GM12878 (cell line): ENCODE measurements around the gene RPS26. TPM values are rescaled to one million over a fixed set of nuclear protein-coding genes. Genes with fewer than 3 reads are reported as not detected.

Source experiments
- CBX5 ChIP-seq: sonication (generic); IDR thresholded peaks from 2 replicates; pipeline ENCODE4 v1.6.1; 2016; ENCODE audit warnings: low read depth, moderate library complexity, mild to moderate bottlenecking, inconsistent platforms
- CEBPB ChIP-seq, 2 experiments: fragments of 150-350 bp in 1 of 2; IDR thresholded peaks; 2 replicates each; pipeline ENCODE4 v1.6.1; 2012 to 2014; ENCODE audit warnings: low read depth in 2 of 2, low read length in 2 of 2, borderline replicate concordance in 1 of 2, inconsistent platforms in 1 of 2
- CREM ChIP-seq: IDR thresholded peaks from 2 replicates; pipeline ENCODE4 v1.6.1; 2014; ENCODE audit warnings: antibody characterized with exemption, low read depth
- EED ChIP-seq: sonication (generic); IDR thresholded peaks from 2 replicates; pipeline ENCODE4 v1.6.1; 2016; ENCODE audit warnings: antibody characterized with exemption, low read depth
- ETV6 ChIP-seq, 2 experiments: fragments of 450-650 bp in 1 of 2; IDR thresholded peaks in 1 of 2; conservative IDR thresholded peaks in 1 of 2; 2 replicates each; pipeline ENCODE4 v1.6.1; 2014; ENCODE audit warnings: antibody characterized with exemption in 1 of 2, borderline replicate concordance in 1 of 2, low read depth in 1 of 2, mild to moderate bottlenecking in 1 of 2, moderate library complexity in 1 of 2
- FOS ChIP-seq: IDR thresholded peaks from 3 replicates; pipeline ENCODE4 v1.6.1; 2011; ENCODE audit warnings: borderline replicate concordance; ENCODE audit not compliant: insufficient read length; ENCODE audit errors: extremely low read depth
- FOXK2 ChIP-seq: fragments of 450-650 bp; IDR thresholded peaks from 2 replicates; pipeline ENCODE4 v1.6.1; 2017; ENCODE audit warnings: mild to moderate bottlenecking, moderate library complexity
- IKZF1 ChIP-seq: fragments of 450-650 bp; conservative IDR thresholded peaks from 2 replicates; pipeline ENCODE4 v1.6.1; 2017; ENCODE audit warnings: antibody characterized with exemption, mild to moderate bottlenecking
- JUNB ChIP-seq: IDR thresholded peaks from 2 replicates; pipeline ENCODE4 v1.6.1; 2016; ENCODE audit warnings: antibody characterized with exemption, mild to moderate bottlenecking
- MTA3 ChIP-seq: IDR thresholded peaks from 2 replicates; pipeline ENCODE4 v1.6.1; 2012; ENCODE audit warnings: low read length, inconsistent platforms, borderline replicate concordance
- NRF1 ChIP-seq: conservative IDR thresholded peaks from 2 replicates; pipeline ENCODE4 v1.6.1; 2011; ENCODE audit warnings: mild to moderate bottlenecking, low read depth, low read length, improper control_type of control experiment
- POU2F2 ChIP-seq: IDR thresholded peaks from 3 replicates; pipeline ENCODE4 v1.6.1; 2011; ENCODE audit warnings: low read depth, mild to moderate bottlenecking, low read length, borderline replicate concordance
- RB1 ChIP-seq: fragments of 450-650 bp; formaldehyde crosslinking; IDR thresholded peaks from 2 replicates; pipeline ENCODE4 v1.6.1; 2017; ENCODE audit warnings: mild to moderate bottlenecking, borderline replicate concordance
- RCOR1 ChIP-seq: conservative IDR thresholded peaks from 2 replicates; pipeline ENCODE4 v1.6.1; 2012; ENCODE audit warnings: low read depth, low read length, improper control_type of control experiment
- SMAD1 ChIP-seq: fragments of 450-650 bp; IDR thresholded peaks from 2 replicates; pipeline ENCODE4 v1.6.1; 2018; ENCODE audit warnings: mild to moderate bottlenecking, low read depth; ENCODE audit not compliant: partially characterized antibody
- SREBF2 ChIP-seq: IDR thresholded peaks from 2 replicates; pipeline ENCODE4 v1.6.1; 2012; ENCODE audit warnings: mild to moderate bottlenecking, low read length
- SRF ChIP-seq, 2 experiments: IDR thresholded peaks; 2 replicates each; pipeline ENCODE4 v1.6.1; 2011; ENCODE audit warnings: low read depth in 2 of 2, low read length in 2 of 2, mild to moderate bottlenecking in 1 of 2, moderate library complexity in 1 of 2
- SUPT20H ChIP-seq: IDR thresholded peaks from 2 replicates; pipeline ENCODE4 v1.6.1; 2011; ENCODE audit warnings: low read depth, mild to moderate bottlenecking, low read length, moderate library complexity, borderline replicate concordance; ENCODE audit not compliant: control insufficient read depth
- TAF1 ChIP-seq: IDR thresholded peaks from 2 replicates; pipeline ENCODE4 v1.6.1; 2011; ENCODE audit warnings: mild to moderate bottlenecking, low read depth, low read length, borderline replicate concordance
- YY1 ChIP-seq: IDR thresholded peaks from 2 replicates; pipeline ENCODE4 v1.6.1; 2011; ENCODE audit warnings: low read depth, mild to moderate bottlenecking, low read length
- ZNF207 ChIP-seq: fragments of 450-650 bp; IDR thresholded peaks from 2 replicates; pipeline ENCODE4 v1.6.1; 2014; ENCODE audit warnings: antibody characterized with exemption, mild to moderate bottlenecking, borderline replicate concordance
- polyA plus RNA-seq, 11 experiments: library from polyadenylated mRNA; depleted of rRNA in 4 of 11; unstranded in 6 of 11; stranded (reverse) in 5 of 11; fragments of >200 nt; fragmentation: Nextera tagmentation in 4 of 11; fragmentation: Illumina TruSeq in 1 of 11; extraction: Ambion mirVana in 4 of 11; extraction: Trizol in 1 of 11; gene quantifications; 1 replicate in 1 of 11; 2 replicates in 10 of 11; pipeline versions ENCODE4 v1.2.1 to v1.2.3, GENCODE V29; 2011 to 2016; ENCODE audit warnings: inconsistent platforms in 2 of 11, missing spikeins in 2 of 11, low read depth in 1 of 11
- total RNA-seq, 4 experiments: library from RNA; depleted of rRNA in 3 of 4; stranded (reverse); fragments of >200 nt in 3 of 4; fragmentation: Illumina TruSeq in 1 of 4; extraction: Trizol in 1 of 4; gene quantifications; 2 replicates each; pipeline versions ENCODE4 v1.2.1 to v1.2.3, GENCODE V29; 2013 to 2021
- TF ChIP-seq, protein P1 (sequence below): fragments of 450-650 bp; IDR thresholded peaks from 2 replicates; pipeline ENCODE4 v1.6.1; 2017; ENCODE audit warnings: borderline replicate concordance
- TF ChIP-seq, protein P2 (sequence below): fragments of 450-650 bp; IDR thresholded peaks from 2 replicates; pipeline ENCODE4 v1.6.1; 2017; ENCODE audit warnings: mild to moderate bottlenecking, moderate library complexity
- TF ChIP-seq, protein P3 (sequence below): IDR thresholded peaks from 2 replicates; pipeline ENCODE4 v1.6.1; 2011; ENCODE audit warnings: borderline replicate concordance, low read depth, mild to moderate bottlenecking, moderate library complexity, mixed read lengths, low read length; ENCODE audit not compliant: insufficient read depth; ENCODE audit errors: extremely low read length

Gene RPS26
- total and polyA plus RNA-seq, 10 of the 15 experiments (the other 5 are each of a cell fraction or from before 2014, with no cell fraction given) = 75.5 to 3,147 (median 881) TPM

DNA sequence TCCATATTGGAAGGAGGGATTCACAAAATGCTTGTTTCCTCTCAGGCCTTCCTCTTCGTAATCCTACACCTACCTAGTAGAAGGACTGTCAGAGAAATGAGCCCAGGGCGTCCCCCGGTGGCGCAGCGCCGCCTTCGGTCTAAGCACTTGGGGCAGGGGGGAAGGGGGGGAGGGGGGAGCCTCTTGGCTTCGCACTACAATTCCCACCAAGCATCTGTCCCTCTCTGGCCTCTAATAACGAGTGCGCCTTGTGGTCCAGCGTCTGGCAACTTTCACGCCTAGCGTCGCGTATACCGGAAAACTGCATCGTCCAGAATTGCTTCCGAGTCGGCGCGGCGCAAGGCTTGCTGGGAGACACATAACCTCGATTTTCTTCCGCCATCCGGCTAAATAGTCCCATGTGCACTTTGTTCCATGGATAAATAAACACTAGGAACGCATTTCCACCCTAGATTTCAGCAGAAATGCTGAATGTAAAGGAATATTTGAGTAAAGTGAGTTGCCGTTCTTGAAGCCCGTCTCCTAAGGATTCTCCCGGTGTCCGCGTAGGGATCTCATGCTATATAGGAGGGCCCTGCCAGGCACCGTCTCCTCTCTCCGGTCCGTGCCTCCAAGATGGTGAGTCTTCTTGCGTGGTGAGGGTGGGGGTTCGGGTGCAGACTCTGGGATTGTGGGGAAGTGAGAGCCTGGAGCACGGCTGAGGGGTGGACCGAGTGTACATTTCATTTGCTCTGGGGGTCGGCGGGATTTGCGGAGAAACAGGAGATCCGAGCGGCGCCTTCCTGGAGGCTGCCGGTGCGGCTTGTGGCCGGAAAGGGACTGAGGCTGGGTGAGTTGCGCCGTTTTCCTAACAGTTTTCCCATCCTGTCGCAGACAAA lies at the start of gene RPS26 (continued):
- TF ChIP-seq RB1 = peak; percentile 96; the same call in 1 of the 2 replicates
- peak; percentile 19; the same call in 1 of the 2 replicates for TF ChIP-seq EED
- TF ChIP-seq CREM = peak; percentile 90
- TF ChIP-seq SREBF2 = no peak
- TF ChIP-seq CEBPB (IDR thresholded peaks at IDR 0.05; ENCODE audit: borderline replicate concordance in 1 of 2, low read depth in 2 of 2, low read length in 2 of 2) = no peak
- TF ChIP-seq IKZF1 = peak; percentile 98
- TF ChIP-seq MTA3 = 0 out of 2 replicates have a peak, but pooled peaks have one; percentile 71
- TF ChIP-seq POU2F2 = peak; percentile 99
- TF ChIP-seq, protein P1, sequence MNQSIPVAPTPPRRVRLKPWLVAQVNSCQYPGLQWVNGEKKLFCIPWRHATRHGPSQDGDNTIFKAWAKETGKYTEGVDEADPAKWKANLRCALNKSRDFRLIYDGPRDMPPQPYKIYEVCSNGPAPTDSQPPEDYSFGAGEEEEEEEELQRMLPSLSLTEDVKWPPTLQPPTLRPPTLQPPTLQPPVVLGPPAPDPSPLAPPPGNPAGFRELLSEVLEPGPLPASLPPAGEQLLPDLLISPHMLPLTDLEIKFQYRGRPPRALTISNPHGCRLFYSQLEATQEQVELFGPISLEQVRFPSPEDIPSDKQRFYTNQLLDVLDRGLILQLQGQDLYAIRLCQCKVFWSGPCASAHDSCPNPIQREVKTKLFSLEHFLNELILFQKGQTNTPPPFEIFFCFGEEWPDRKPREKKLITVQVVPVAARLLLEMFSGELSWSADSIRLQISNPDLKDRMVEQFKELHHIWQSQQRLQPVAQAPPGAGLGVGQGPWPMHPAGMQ = no peak
- TF ChIP-seq JUNB = peak; percentile 38; the same call in 1 of the 2 replicates
- peak; percentile 100 for TF ChIP-seq ZNF207
- TF ChIP-seq FOS = no peak
- TF ChIP-seq, protein P2, sequence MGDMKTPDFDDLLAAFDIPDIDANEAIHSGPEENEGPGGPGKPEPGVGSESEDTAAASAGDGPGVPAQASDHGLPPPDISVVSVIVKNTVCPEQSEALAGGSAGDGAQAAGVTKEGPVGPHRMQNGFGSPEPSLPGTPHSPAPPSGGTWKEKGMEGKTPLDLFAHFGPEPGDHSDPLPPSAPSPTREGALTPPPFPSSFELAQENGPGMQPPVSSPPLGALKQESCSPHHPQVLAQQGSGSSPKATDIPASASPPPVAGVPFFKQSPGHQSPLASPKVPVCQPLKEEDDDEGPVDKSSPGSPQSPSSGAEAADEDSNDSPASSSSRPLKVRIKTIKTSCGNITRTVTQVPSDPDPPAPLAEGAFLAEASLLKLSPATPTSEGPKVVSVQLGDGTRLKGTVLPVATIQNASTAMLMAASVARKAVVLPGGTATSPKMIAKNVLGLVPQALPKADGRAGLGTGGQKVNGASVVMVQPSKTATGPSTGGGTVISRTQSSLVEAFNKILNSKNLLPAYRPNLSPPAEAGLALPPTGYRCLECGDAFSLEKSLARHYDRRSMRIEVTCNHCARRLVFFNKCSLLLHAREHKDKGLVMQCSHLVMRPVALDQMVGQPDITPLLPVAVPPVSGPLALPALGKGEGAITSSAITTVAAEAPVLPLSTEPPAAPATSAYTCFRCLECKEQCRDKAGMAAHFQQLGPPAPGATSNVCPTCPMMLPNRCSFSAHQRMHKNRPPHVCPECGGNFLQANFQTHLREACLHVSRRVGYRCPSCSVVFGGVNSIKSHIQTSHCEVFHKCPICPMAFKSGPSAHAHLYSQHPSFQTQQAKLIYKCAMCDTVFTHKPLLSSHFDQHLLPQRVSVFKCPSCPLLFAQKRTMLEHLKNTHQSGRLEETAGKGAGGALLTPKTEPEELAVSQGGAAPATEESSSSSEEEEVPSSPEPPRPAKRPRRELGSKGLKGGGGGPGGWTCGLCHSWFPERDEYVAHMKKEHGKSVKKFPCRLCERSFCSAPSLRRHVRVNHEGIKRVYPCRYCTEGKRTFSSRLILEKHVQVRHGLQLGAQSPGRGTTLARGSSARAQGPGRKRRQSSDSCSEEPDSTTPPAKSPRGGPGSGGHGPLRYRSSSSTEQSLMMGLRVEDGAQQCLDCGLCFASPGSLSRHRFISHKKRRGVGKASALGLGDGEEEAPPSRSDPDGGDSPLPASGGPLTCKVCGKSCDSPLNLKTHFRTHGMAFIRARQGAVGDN = peak; percentile 97
- peak in 1 of 2 experiments; percentile 51; a peak in 1 of 4 replicates for TF ChIP-seq SRF (IDR thresholded peaks at IDR 0.05; ENCODE audit: low read depth in 2 of 2, low read length in 2 of 2)
- TF ChIP-seq ETV6 (conservative IDR thresholded peaks at IDR 0.05 in 1 of 2, IDR thresholded peaks at IDR 0.05 in 1 of 2; ENCODE audit: borderline replicate concordance in 1 of 2, low read depth in 1 of 2) = 0 out of 4 replicates have a peak, but pooled peaks of 1 of the 2 experiments have one; percentile 29
- TF ChIP-seq RCOR1 = no peak
- TF ChIP-seq CBX5 = 0 out of 2 replicates have a peak, but pooled peaks have one; percentile 94
- no peak for TF ChIP-seq NRF1
- TF ChIP-seq SUPT20H = no peak
- TF ChIP-seq SMAD1 = peak; percentile 91
- TF ChIP-seq YY1 = peak; percentile 84
- peak; percentile 99 for TF ChIP-seq TAF1
- TF ChIP-seq, protein P3, sequence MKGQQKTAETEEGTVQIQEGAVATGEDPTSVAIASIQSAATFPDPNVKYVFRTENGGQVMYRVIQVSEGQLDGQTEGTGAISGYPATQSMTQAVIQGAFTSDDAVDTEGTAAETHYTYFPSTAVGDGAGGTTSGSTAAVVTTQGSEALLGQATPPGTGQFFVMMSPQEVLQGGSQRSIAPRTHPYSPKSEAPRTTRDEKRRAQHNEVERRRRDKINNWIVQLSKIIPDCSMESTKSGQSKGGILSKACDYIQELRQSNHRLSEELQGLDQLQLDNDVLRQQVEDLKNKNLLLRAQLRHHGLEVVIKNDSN = no peak
- peak; percentile 73 for TF ChIP-seq FOXK2
